HepG2 (cell line): ENCODE results near the gene ARHGEF10L. TPM values are rescaled to one million over a fixed set of nuclear protein-coding genes. Genes with fewer than 3 reads are reported as not detected.

Experiments used
- ATAC-seq: fragments of 200-7000 bp; cut with Tn5 transposase; 3 replicates; pipeline ENCODE4 v1.9.1; 2020; ENCODE audit warnings: mild to moderate bottlenecking, moderate library complexity
- BruUV-seq: library from RNA; stranded (reverse); fragments of 400-500 nt; replicated peaks from 2 replicates; lab custom pipeline; 2021; lab: Mats Ljungman, UMichigan
- CTCF ChIA-PET: fragments of 300-600 bp; formaldehyde crosslinking; extraction: SDS; loops from one replicate; lab custom pipeline; 2021; ENCODE audit warnings: low total read pairs, inconsistent platforms, low intra/inter-chr PET ratio; lab: Yijun Ruan, JAX
- POLR2A ChIA-PET: fragments of 350-600 bp; sonication (Branson Sonifier 250); formaldehyde crosslinking; loops from one replicate; lab custom pipeline; 2020; ENCODE audit warnings: antibody characterized with exemption, inconsistent platforms; lab: Yijun Ruan, JAX
- DNase-seq: peaks from one replicate; pipeline ENCODE4 v3.0.0-alpha.2; 2015; ENCODE audit warnings: low spot score
- FAIRE-seq: peaks from 3 replicates; lab custom pipeline; 2011; peaks lifted over from hg19 to GRCh38; lab: Jason Lieb, UNC
- H2AFZ ChIP-seq: one replicate; pipeline ENCODE4 v1.6.1; 2011; ENCODE audit warnings: low read length, inconsistent platforms
- H3K27ac ChIP-seq: fragments of 300-600 bp; 3 replicates; pipeline ENCODE4 v1.8.0; 2011; ENCODE audit warnings: mixed run types, mild to moderate bottlenecking, mixed read lengths, low read length, inconsistent platforms; ENCODE audit not compliant: insufficient read depth; ENCODE audit errors: extremely low read length
- H3K27me3 ChIP-seq, 2 experiments: fragments of 200-600 bp in 1 of 2; 2 replicates in 1 of 2; 3 replicates in 1 of 2; pipeline versions ENCODE4 v1.6.0 to v1.8.0; 2011; ENCODE audit warnings: low read length in 2 of 2, mild to moderate bottlenecking in 2 of 2, moderate library complexity in 2 of 2, inconsistent platforms in 1 of 2; ENCODE audit not compliant: insufficient read depth in 2 of 2, control insufficient read depth in 1 of 2
- H3K36me3 ChIP-seq, 2 experiments: fragments of 200-600 bp in 1 of 2; replicated peaks in 1 of 2; 2 replicates in 1 of 2; 3 replicates in 1 of 2; pipeline versions ENCODE4 v1.5.1 to v1.8.0; 2011; ENCODE audit warnings: low read length in 2 of 2, inconsistent platforms in 1 of 2; ENCODE audit not compliant: insufficient read depth in 2 of 2, control insufficient read depth in 1 of 2
- H3K4me1 ChIP-seq: 2 replicates; pipeline ENCODE4 v1.5.1; 2012; ENCODE audit warnings: low read length, inconsistent platforms; ENCODE audit not compliant: insufficient read depth
- H3K4me2 ChIP-seq: 2 replicates; pipeline ENCODE4 v1.6.0; 2011; ENCODE audit warnings: low read depth, low read length, inconsistent platforms
- H3K4me3 ChIP-seq, 3 experiments: fragments of 200-600 bp in 1 of 3; sonication (generic), shearing (Covaris generic) in 1 of 3; replicated peaks in 1 of 3; 2 replicates each; pipeline ENCODE4 v1.5.1; 2011 to 2016; ENCODE audit warnings: low read length in 3 of 3, inconsistent platforms in 2 of 3, low read depth in 2 of 3, mild to moderate bottlenecking in 2 of 3, control low read depth in 1 of 3, mixed read lengths in 1 of 3; ENCODE audit not compliant: insufficient read depth in 1 of 3
- H3K79me2 ChIP-seq: one replicate; pipeline ENCODE4 v1.6.1; 2011; ENCODE audit warnings: low read length, inconsistent platforms; ENCODE audit not compliant: insufficient read depth
- H3K9ac ChIP-seq: 2 replicates; pipeline ENCODE4 v1.6.0; 2011; ENCODE audit warnings: mild to moderate bottlenecking, low read depth, low read length, inconsistent platforms; ENCODE audit not compliant: insufficient read depth
- H3K9me3 ChIP-seq: 2 replicates; pipeline ENCODE4 v1.5.1; 2012; ENCODE audit warnings: mild to moderate bottlenecking, low read length
- H4K20me1 ChIP-seq: 2 replicates; pipeline ENCODE4 v1.6.0; 2011; ENCODE audit warnings: inconsistent platforms, mild to moderate bottlenecking, low read length, moderate library complexity; ENCODE audit not compliant: insufficient read depth
- ADNP ChIP-seq: sonication (generic); formaldehyde crosslinking; IDR thresholded peaks from 2 replicates; pipeline ENCODE4 v1.4.0; 2020; ENCODE audit warnings: missing genetic modification reagents
- CHD2 ChIP-seq: IDR thresholded peaks from 2 replicates; pipeline ENCODE4 v1.6.1; 2011; ENCODE audit warnings: low read depth, low read length, improper control_type of control experiment
- EP300 ChIP-seq, 3 experiments: sonication (generic) in 1 of 3; formaldehyde crosslinking in 1 of 3; IDR thresholded peaks; 2 replicates each; pipeline versions ENCODE4 v1.5.1 to v1.6.1; 2011 to 2020; ENCODE audit warnings: low read depth in 2 of 3, low read length in 2 of 3, borderline replicate concordance in 1 of 3, improper control_type of control experiment in 1 of 3, mild to moderate bottlenecking in 1 of 3, missing genetic modification reagents in 1 of 3, moderate library complexity in 1 of 3
- KDM1A ChIP-seq: IDR thresholded peaks from 2 replicates; pipeline ENCODE4 v1.6.1; 2016; ENCODE audit warnings: missing compliant biosample characterization
- KLF9 ChIP-seq: IDR thresholded peaks from 2 replicates; pipeline ENCODE4 v1.6.1; 2016; ENCODE audit warnings: low read depth
- KMT2A ChIP-seq: sonication (generic); formaldehyde crosslinking; IDR thresholded peaks from 2 replicates; pipeline ENCODE4 v1.4.0; 2020; ENCODE audit warnings: missing genetic modification reagents
- PHF20 ChIP-seq: sonication (generic); formaldehyde crosslinking; IDR thresholded peaks from 2 replicates; pipeline ENCODE4 v1.5.0; 2020; ENCODE audit warnings: mild to moderate bottlenecking, missing genetic modification reagents
- PRDM10 ChIP-seq: sonication (generic); formaldehyde crosslinking; IDR thresholded peaks from 2 replicates; pipeline ENCODE4 v1.4.0; 2020; ENCODE audit warnings: low read depth, missing genetic modification reagents
- RBAK ChIP-seq: sonication (generic); formaldehyde crosslinking; IDR thresholded peaks from 2 replicates; pipeline ENCODE4 v1.5.1; 2020; ENCODE audit warnings: mild to moderate bottlenecking, missing genetic modification reagents
- TFE3 ChIP-seq: IDR thresholded peaks from 2 replicates; pipeline ENCODE4 v1.6.1; 2016
- ZMYM3 ChIP-seq: sonication (generic); formaldehyde crosslinking; IDR thresholded peaks from 2 replicates; pipeline ENCODE4 v1.5.1; 2020; ENCODE audit warnings: mild to moderate bottlenecking, missing genetic modification reagents
- WGBS: methylation state at CpG from one replicate; pipeline ENCODE4 v1.1.6; 2017; ENCODE audit warnings: low lambda C conversion rate; 5-methylcytosine and 5-hydroxymethylcytosine counted together
- in situ Hi-C: cut with HindIII; loops from 2 replicates; pipeline ENCODE4 v1.10.0; 2017; ENCODE audit warnings: low pct_unique_long_range_greater_than_20kb; ENCODE audit not compliant: extremely low pct_ligation_motif_present
- intact Hi-C: fragments of 100-400 bp; cut with micrococcal nuclease; formaldehyde crosslinking; loops from one replicate; pipeline ENCODE4 v1.10.0; 2022; ENCODE audit not compliant: unreplicated experiment
- polyA plus RNA-seq, 8 experiments: library from polyadenylated mRNA; depleted of rRNA in 3 of 8; stranded (reverse) in 7 of 8; unstranded in 1 of 8; fragments of >200 nt; fragmentation: Illumina TruSeq in 4 of 8; extraction: Trizol in 4 of 8; gene quantifications; 2 replicates each; pipeline versions ENCODE4 v1.2.1 to v1.2.3, GENCODE V29; 2011 to 2016; ENCODE audit warnings: low read depth in 4 of 8, missing spikeins in 1 of 8, mixed read lengths in 1 of 8; ENCODE audit not compliant: insufficient read depth in 1 of 8
- total RNA-seq, 5 experiments: library from RNA; depleted of rRNA; stranded (reverse); fragments of >200 nt; fragmentation: Illumina TruSeq; extraction: Trizol; gene quantifications; 2 replicates each; pipeline ENCODE4 v1.2.3, GENCODE V29; 2016; ENCODE audit warnings: low read depth in 1 of 5

Gene ARHGEF10L
- total and polyA plus RNA-seq, 2 of the 13 experiments (the other 11 are each of a cell fraction or from before 2014, with no cell fraction given): 46.5 to 78.3 TPM

- TF ChIP-seq CHD2: no peak
- 0 out of 2 replicates have a peak, but pooled peaks have one; percentile 41 for TF ChIP-seq ADNP (CRISPR knock-in tag)
- TF ChIP-seq RBAK (CRISPR knock-in tag): no peak
- peak; percentile 90 for TF ChIP-seq KDM1A
- TF ChIP-seq TFE3: no peak
- no peak for TF ChIP-seq PHF20 (CRISPR knock-in tag)
- no peak for TF ChIP-seq KLF9 (CRISPR knock-in tag)
- no peak for TF ChIP-seq EP300 (IDR thresholded peaks at IDR 0.05; ENCODE audit: low read depth in 2 of 2, low read length in 2 of 2)
- no peak for TF ChIP-seq EP300 (CRISPR knock-in tag; IDR thresholded peaks at IDR 0.05; ENCODE audit: borderline replicate concordance)
- no peak for TF ChIP-seq PRDM10 (CRISPR knock-in tag)
- no peak for TF ChIP-seq KMT2A (CRISPR knock-in tag)
- TF ChIP-seq ZMYM3 (CRISPR knock-in tag): peak; percentile 96
- TF ChIP-seq, all 625 proteins: peak for 3
- ATAC-seq: no peak
- intact Hi-C loops (no loop called here), in situ Hi-C loops (loop anchor here (5.0 kb wide), 1 partner anchor 68 kb away; no protein-coding TSS in a partner anchor)
- no peaks in the 10 kb centered on the region for H4K20me1 ChIP-seq
- H3K9me3 ChIP-seq: no peaks in the 10 kb centered on the region
- no peak for DNase-seq
- no peak overlapping the region for H2AFZ ChIP-seq
- H3K79me2 ChIP-seq: no peaks in the 10 kb centered on the region
- H3K27ac ChIP-seq: no peak overlapping the region
- peak overlapping the region; percentile 73 for H3K4me2 ChIP-seq
- no peaks in the 10 kb centered on the region for H3K36me3 ChIP-seq
- H3K4me1 ChIP-seq: peaks cover 77% of the 10 kb centered on the region
- WGBS: 65% methylated on average over 3 of the region's 3 CpGs
- peak overlapping the region in 1 of 3 experiments; percentile 45; a peak in 1 of 6 replicates for H3K4me3 ChIP-seq
- H3K9ac ChIP-seq: 0 out of 2 replicates have a peak overlapping the region, but pooled peaks have one; percentile 51
- no TSS peak for BruUV-seq
- no peaks in the 10 kb centered on the region for H3K27me3 ChIP-seq
- FAIRE-seq: no peak
- ChIA-PET POLR2A (interaction anchor here (0.7 to 2.5 kb wide), 5 partner anchors 9 to 68 kb away, joined by 3 to 36 read pairs (median 4); no protein-coding TSS in a partner anchor), CTCF (interaction anchor here (1.4 kb wide), 1 partner anchor 68 kb away, joined by 3 read pairs; no protein-coding TSS in a partner anchor)
These were observed 30.7 kb downstream of the ARHGEF10L start for GRCh38 chr1:17570228-17570627.
